H1 (cell line): ENCODE measurements around the gene DPY19L3.

Experiments
- BCL11A ChIP-seq, 2 experiments: IDR thresholded peaks; one replicate each; pipeline ENCODE4 v1.6.1; 2011; ENCODE audit warnings: low read depth in 2 of 2, low read length in 2 of 2, mild to moderate bottlenecking in 2 of 2
- CEBPB ChIP-seq: IDR thresholded peaks from 2 replicates; pipeline ENCODE4 v1.6.1; 2012; ENCODE audit warnings: low read depth, low read length
- SUZ12 ChIP-seq: fragments of 200-600 bp; sonication (generic); IDR thresholded peaks from 2 replicates; pipeline ENCODE4 v1.6.1; 2012; ENCODE audit warnings: mild to moderate bottlenecking, inconsistent platforms, low read length, moderate library complexity, mixed read lengths
- TF ChIP-seq, protein P1 (sequence below), 3 experiments: IDR thresholded peaks; 1 replicate in 2 of 3; 2 replicates in 1 of 3; pipeline versions ENCODE4 v1.5.1 to v1.6.1; 2011; ENCODE audit warnings: low read length in 3 of 3, mild to moderate bottlenecking in 3 of 3, inconsistent platforms in 2 of 3, low read depth in 1 of 3, moderate library complexity in 1 of 3; ENCODE audit not compliant: insufficient read depth in 1 of 3; ENCODE audit errors: control extremely low read depth in 1 of 3

- TF ChIP-seq BCL11A (IDR thresholded peaks at IDR 0.05; ENCODE audit: low read depth in 2 of 2, low read length in 2 of 2) (no peak), CEBPB (no peak), SUZ12 (no peak)
- TF ChIP-seq, protein P1, sequence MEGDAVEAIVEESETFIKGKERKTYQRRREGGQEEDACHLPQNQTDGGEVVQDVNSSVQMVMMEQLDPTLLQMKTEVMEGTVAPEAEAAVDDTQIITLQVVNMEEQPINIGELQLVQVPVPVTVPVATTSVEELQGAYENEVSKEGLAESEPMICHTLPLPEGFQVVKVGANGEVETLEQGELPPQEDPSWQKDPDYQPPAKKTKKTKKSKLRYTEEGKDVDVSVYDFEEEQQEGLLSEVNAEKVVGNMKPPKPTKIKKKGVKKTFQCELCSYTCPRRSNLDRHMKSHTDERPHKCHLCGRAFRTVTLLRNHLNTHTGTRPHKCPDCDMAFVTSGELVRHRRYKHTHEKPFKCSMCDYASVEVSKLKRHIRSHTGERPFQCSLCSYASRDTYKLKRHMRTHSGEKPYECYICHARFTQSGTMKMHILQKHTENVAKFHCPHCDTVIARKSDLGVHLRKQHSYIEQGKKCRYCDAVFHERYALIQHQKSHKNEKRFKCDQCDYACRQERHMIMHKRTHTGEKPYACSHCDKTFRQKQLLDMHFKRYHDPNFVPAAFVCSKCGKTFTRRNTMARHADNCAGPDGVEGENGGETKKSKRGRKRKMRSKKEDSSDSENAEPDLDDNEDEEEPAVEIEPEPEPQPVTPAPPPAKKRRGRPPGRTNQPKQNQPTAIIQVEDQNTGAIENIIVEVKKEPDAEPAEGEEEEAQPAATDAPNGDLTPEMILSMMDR (IDR thresholded peaks at IDR 0.05; ENCODE audit: control extremely low read depth in 1 of 3, insufficient read depth in 1 of 3, low read depth in 1 of 3, low read length in 3 of 3): no peak
These were observed 44.6 kb downstream of the DPY19L3 start for GRCh38 chr19:32450217-32450616.
